ENCODE measurements around the gene EPO.

Gene EPO

DNA sequence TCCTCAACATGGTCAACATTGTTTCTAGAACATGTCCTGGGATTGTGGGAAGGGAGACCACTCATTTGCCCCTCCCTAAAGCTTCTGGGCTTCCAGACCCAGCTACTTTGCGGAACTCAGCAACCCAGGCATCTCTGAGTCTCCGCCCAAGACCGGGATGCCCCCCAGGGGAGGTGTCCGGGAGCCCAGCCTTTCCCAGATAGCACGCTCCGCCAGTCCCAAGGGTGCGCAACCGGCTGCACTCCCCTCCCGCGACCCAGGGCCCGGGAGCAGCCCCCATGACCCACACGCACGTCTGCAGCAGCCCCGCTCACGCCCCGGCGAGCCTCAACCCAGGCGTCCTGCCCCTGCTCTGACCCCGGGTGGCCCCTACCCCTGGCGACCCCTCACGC, at the start of gene EPO:
Gene EPO (plus strand): TSS at position 190 of the 392 bp plus-strand sequence. CDS start 513 bp downstream, outside the sequence.
- DNase-seq = no peak
- H3K27me3 Mint-ChIP-seq = peaks cover 50% of the 10 kb centered on the region
- H3K27ac Mint-ChIP-seq = no peak within 1 kb of the TSS
- peaks cover 5% of the 10 kb centered on the region for H3K9me3 Mint-ChIP-seq
- H3K36me3 Mint-ChIP-seq (ENCODE audit: low read depth) = no peaks in the 10 kb centered on the region
- peaks cover 2% of the 10 kb centered on the region for H3K4me1 Mint-ChIP-seq (ENCODE audit: low read depth)
- H3K4me3 Mint-ChIP-seq = no peak within 1 kb of the TSS

DNA sequence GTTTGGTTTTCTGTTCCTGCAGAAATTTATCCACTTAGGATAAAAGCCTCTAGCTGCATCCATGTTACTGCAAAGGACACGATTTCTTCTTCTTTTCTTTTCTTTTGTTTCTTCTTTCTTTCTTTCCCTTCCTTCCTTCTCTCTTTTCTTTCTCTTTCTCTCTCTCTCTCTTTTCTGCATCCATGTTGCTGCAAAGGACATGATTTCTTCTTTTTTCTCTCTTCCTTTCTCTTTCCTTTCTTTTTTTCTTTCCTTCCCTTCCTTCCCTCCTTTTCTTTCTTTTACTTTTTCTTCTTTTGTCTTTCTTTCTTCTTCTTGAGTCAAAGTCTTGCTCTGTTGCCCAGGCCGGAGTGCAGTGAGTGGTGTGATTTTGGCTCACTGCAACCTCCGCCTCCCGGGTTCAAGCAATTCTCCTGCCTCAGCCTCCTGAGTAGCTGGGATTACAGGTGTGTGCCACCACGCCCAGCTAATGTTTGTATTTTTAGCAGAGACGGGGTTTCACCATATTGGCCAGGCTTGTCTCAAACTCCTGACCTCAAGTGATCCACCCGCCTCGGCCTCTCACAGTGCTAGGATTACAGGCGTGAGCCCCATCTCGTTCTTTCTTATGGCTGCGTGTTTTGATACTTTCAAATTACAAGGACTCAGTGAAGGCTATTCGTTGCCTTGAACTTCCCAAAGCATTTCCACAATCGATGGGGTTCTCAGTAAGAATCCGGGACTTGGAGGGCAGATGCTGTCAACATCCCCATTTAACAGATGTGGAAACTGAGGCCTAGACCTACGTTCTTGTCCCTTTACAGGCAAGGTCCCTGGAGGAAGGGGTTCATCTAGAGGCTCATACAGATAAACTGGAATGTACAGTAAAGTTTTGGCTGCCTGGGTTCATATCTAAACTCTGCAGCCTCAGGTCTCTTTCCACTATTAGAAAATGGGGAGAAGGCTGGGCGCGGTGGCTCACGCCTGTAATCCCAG, 48.6 kb upstream of the EPO start:
- no peaks in the 10 kb centered on the region for H3K27me3 Mint-ChIP-seq
- H3K4me3 Mint-ChIP-seq = no peak overlapping the region
- H3K9me3 Mint-ChIP-seq = no peaks in the 10 kb centered on the region
- DNase-seq = no peak
- H3K4me1 Mint-ChIP-seq (ENCODE audit: low read depth) = peaks cover 8% of the 10 kb centered on the region
- H3K27ac Mint-ChIP-seq = no peak overlapping the region
- H3K36me3 Mint-ChIP-seq (ENCODE audit: low read depth) = peaks cover 16% of the 10 kb centered on the region

DNA sequence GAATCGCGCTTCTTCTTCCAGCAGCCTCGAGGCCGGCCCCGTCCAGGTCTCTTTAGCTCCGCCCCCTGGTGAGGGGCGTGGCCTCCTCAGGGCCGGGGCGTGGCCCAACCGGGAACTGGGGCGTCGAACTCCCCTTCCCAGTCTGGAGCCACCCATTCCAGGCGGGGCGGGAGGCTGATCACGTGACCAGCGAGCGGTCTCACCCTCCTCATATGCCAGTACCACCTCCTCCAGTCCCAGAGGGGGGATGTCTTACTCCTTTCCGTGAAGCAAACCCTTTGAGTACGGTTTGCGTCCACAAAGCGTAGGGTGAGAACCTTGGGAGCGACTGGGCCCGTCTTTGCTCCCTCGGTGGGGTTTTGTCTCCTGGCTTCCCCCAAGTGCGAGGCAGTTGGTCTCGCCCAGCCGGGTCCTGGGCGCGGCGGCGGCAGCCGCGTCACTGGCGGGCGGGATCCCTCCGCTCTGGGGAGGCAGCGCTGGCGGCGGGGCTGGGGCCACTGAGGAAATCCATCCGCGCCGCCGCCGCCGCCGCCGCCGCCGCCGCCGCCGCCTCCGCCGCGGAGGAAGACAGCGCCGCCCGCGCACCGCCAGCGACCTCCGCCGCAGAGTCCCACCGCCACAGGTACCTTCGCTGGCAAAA, 46.8 kb upstream of the EPO start, which contains the start of gene GNB2:
Gene GNB2 (plus strand): TSS at position 439 of the 640 bp plus-strand sequence. CDS start 2,526 bp downstream, outside the sequence.
- Mint-ChIP-seq H3K27me3 (no peaks in the 10 kb centered on the region), H3K9me3 (no peaks in the 10 kb centered on the region), H3K36me3 (ENCODE audit: low read depth) (peaks cover 31% of the 10 kb centered on the region), H3K4me3 (peak within 1 kb of the TSS; percentile 96), H3K4me1 (ENCODE audit: low read depth) (peaks cover 18% of the 10 kb centered on the region), H3K27ac (peak within 1 kb of the TSS; percentile 97)
- DNase-seq = peak; percentile 100

DNA sequence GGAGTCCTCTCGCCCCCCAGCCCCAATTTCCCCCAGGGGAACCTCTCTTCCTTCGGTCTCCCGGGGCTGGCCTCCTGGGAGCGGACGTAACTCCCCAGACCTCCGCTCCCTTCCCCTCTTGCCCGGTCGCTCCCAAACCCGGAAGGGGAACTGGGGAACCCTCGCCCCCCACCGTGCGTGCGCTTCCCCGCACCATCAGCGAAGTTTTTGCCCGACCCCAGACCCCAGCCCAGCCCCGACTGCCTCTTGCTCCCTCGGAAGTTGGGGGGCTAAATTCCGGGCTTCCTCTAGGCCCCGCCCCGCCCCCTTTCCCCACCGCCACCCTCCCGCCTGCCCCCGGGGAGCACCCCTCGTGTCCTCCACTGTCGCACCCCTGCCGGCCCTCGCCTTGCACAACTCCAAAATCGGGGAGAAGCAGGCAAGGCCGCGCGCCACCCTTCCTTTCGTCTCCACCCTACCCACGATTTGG, 46.3 kb upstream of the EPO start:
- no peaks in the 10 kb centered on the region for H3K9me3 Mint-ChIP-seq
- H3K36me3 Mint-ChIP-seq (ENCODE audit: low read depth) = peaks cover 34% of the 10 kb centered on the region
- H3K4me1 Mint-ChIP-seq (ENCODE audit: low read depth) = peaks cover 19% of the 10 kb centered on the region
- no peaks in the 10 kb centered on the region for H3K27me3 Mint-ChIP-seq
- peak overlapping the region; percentile 96 for H3K4me3 Mint-ChIP-seq
- no peak for DNase-seq
- H3K27ac Mint-ChIP-seq = peak overlapping the region; percentile 94

GRCh38 chr7:100674411-100675104, 45.7 kb upstream of the EPO start:
- Mint-ChIP-seq H3K36me3 (ENCODE audit: low read depth) (peaks cover 39% of the 10 kb centered on the region), H3K9me3 (no peaks in the 10 kb centered on the region), H3K27me3 (no peaks in the 10 kb centered on the region), H3K4me3 (peak overlapping the region; percentile 96), H3K27ac (peak overlapping the region; percentile 94), H3K4me1 (ENCODE audit: low read depth) (peaks cover 24% of the 10 kb centered on the region)
- peak; percentile 70 for DNase-seq

GRCh38 chr7:100675105-100675451, 45.2 kb upstream of the EPO start:
- Mint-ChIP-seq H3K4me1 (ENCODE audit: low read depth) (peaks cover 29% of the 10 kb centered on the region), H3K36me3 (ENCODE audit: low read depth) (peaks cover 45% of the 10 kb centered on the region), H3K27ac (peak overlapping the region; percentile 94), H3K27me3 (no peaks in the 10 kb centered on the region), H3K9me3 (no peaks in the 10 kb centered on the region), H3K4me3 (peak overlapping the region; percentile 96)
- no peak for DNase-seq

DNA sequence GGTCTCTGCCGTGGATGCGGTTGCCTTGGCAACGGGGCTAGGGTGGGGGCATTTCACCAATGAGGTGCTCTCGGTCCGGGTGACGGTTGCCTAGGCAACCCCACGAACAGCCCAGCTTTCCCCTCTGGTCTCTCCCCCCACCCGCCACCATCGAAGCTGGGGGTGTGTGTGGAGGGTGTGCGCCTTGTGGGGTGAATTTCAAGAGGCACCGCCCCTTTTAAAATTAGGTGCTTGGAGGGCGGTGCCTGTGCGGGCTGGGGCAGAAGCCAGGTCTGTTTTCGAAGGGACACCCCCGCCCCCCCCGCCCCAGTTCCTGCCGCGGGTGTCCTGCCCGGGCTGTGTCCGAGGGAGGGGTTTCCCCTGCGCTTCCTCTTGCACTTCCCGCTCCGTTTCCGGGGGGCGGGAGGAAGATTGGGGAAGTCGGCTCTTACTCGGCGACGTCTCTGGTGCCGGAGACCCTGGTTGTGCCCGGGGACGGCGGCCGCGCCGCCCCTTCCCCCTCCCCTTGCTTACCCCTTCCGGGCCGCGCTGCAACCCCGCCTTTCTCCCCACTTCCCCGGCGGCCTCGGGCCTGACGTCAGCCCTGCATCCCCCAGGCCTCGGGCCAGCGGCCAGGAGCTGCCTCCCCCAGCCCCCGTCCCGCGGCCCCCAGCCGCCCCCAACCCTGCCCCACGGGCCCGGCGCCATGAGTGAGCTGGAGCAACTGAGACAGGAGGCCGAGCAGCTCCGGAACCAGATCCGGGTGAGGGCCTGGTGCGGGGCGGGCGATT, 44.5 kb upstream of the EPO start:
- no peaks in the 10 kb centered on the region for H3K9me3 Mint-ChIP-seq
- peaks cover 51% of the 10 kb centered on the region for H3K36me3 Mint-ChIP-seq (ENCODE audit: low read depth)
- DNase-seq = peak; percentile 84
- H3K4me3 Mint-ChIP-seq = peak overlapping the region; percentile 84
- peaks cover 34% of the 10 kb centered on the region for H3K4me1 Mint-ChIP-seq (ENCODE audit: low read depth)
- H3K27me3 Mint-ChIP-seq = no peaks in the 10 kb centered on the region
- H3K27ac Mint-ChIP-seq = peak overlapping the region; percentile 93

DNA sequence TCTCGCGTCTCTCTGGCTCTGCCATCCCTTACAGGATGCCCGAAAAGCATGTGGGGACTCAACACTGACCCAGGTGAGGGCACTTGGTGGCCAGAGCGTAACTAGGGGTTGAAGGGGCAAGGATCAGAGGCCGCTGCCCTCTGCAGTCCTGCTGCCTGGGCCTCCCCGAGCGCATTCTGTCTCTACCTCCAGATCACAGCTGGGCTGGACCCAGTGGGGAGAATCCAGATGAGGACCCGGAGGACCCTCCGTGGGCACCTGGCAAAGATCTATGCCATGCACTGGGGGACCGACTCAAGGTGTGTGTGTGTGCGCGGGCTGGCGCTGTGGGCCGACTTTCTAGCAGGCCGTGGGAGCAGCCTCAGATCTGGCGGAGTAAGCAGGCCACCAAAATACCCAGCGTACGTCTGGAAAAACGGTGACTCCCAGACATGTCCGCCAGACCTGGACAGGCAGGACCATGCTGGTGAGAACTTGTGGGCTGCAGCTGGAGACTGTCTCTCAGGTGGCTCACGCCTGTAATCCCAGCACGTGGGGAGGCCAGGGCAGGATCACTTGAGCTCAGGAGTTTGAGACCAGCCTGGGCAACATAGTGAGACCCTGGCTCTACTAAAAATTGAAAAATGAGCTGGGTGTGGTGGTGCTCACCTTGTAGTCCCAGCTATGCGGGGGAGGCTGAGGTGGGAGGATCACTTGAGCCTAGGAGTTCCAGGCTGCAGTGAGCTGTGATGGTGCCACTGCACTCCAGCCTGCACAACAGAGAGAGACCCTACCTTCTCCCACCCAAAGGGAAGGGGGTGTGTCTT, 43.6 kb upstream of the EPO start:
- peak overlapping the region; percentile 84 for H3K4me3 Mint-ChIP-seq
- H3K4me1 Mint-ChIP-seq (ENCODE audit: low read depth) = peaks cover 39% of the 10 kb centered on the region
- no peak for DNase-seq
- peak overlapping the region; percentile 93 for H3K27ac Mint-ChIP-seq
- H3K36me3 Mint-ChIP-seq (ENCODE audit: low read depth) = peaks cover 61% of the 10 kb centered on the region
- H3K27me3 Mint-ChIP-seq = no peaks in the 10 kb centered on the region
- no peaks in the 10 kb centered on the region for H3K9me3 Mint-ChIP-seq

DNA sequence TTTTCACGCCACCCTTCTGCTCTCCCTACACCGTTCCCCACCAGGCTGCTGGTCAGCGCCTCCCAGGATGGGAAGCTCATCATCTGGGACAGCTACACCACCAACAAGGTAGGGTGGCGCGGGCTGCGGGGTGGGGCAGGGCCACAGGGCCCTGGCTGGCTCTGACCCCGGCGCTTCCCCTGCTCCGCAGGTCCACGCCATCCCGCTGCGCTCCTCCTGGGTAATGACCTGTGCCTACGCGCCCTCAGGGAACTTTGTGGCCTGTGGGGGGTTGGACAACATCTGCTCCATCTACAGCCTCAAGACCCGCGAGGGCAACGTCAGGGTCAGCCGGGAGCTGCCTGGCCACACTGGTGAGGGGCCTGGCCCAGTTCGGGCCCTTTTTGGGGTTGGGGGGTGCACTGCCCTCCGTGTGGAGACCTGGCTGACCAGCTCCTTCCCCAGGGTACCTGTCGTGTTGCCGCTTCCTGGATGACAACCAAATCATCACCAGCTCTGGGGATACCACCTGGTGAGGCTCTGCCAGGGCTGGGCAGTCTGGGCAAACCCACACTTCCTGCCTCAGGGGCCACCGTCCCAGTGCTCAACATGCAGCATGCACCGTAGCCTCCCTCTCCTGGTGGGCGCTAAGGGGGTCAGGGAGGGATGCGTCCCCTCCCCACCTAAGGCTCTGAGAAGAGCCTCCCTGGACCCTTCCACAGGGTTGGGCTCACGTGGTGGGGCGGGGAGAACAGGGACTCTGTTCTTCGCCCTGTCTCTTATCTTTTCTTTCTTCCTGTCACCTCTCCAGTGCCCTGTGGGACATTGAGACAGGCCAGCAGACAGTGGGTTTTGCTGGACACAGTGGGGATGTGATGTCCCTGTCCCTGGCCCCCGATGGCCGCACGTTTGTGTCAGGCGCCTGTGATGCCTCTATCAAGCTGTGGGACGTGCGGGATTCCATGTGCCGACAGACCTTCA, 42.7 kb upstream of the EPO start:
- Mint-ChIP-seq H3K36me3 (ENCODE audit: low read depth) (peaks cover 70% of the 10 kb centered on the region), H3K4me1 (ENCODE audit: low read depth) (peaks cover 46% of the 10 kb centered on the region), H3K9me3 (no peaks in the 10 kb centered on the region), H3K4me3 (peak overlapping the region; percentile 52), H3K27ac (peak overlapping the region; percentile 93), H3K27me3 (no peaks in the 10 kb centered on the region)
- DNase-seq = no peak

- Mint-ChIP-seq H3K27ac (peak overlapping the region; percentile 85), H3K4me3 (no peak overlapping the region), H3K4me1 (ENCODE audit: low read depth) (peaks cover 46% of the 10 kb centered on the region), H3K36me3 (ENCODE audit: low read depth) (peaks cover 74% of the 10 kb centered on the region), H3K27me3 (no peaks in the 10 kb centered on the region), H3K9me3 (no peaks in the 10 kb centered on the region)
- DNase-seq = no peak
Measured at GRCh38 chr7:100678291-100678984, 41.8 kb upstream of the EPO start.

- no peak overlapping the region for H3K4me3 Mint-ChIP-seq
- H3K27me3 Mint-ChIP-seq = no peaks in the 10 kb centered on the region
- peaks cover 46% of the 10 kb centered on the region for H3K4me1 Mint-ChIP-seq (ENCODE audit: low read depth)
- peaks cover 74% of the 10 kb centered on the region for H3K36me3 Mint-ChIP-seq (ENCODE audit: low read depth)
- H3K27ac Mint-ChIP-seq = peak overlapping the region; percentile 79
- no peaks in the 10 kb centered on the region for H3K9me3 Mint-ChIP-seq
- no peak for DNase-seq
Measured at GRCh38 chr7:100679129-100679926, 40.9 kb upstream of the EPO start.
